ENCODE measurements around the gene SLC44A4.

Gene SLC44A4

GRCh38 chr6:31901953-31902643 lies 23.3 kb upstream of the SLC44A4 start, which contains the start of gene ZBTB12 (continued):
- TF ChIP-seq ZNF544 (tag by site-specific recombination; IDR thresholded peaks at IDR 0.05) (no peak), ZBTB11 (tag by site-specific recombination; conservative IDR thresholded peaks at IDR 0.05; ENCODE audit: low read depth) (peak; percentile 35; the same call in 1 of the 2 replicates), ZNF585B (tag by site-specific recombination; IDR thresholded peaks at IDR 0.05) (no peak), ZNF621 (tag by site-specific recombination; IDR thresholded peaks at IDR 0.05) (no peak), ZNF404 (tag by site-specific recombination; IDR thresholded peaks at IDR 0.05) (no peak), KLF16 (tag by site-specific recombination; IDR thresholded peaks at IDR 0.05) (peak; percentile 57; the same call in 1 of the 2 replicates), BCL11A (tag by site-specific recombination; IDR thresholded peaks at IDR 0.05; ENCODE audit: low read depth) (no peak), ZNF211 (tag by site-specific recombination; IDR thresholded peaks at IDR 0.05; ENCODE audit: low read depth) (no peak), ZNF555 (tag by site-specific recombination; conservative IDR thresholded peaks at IDR 0.05) (no peak), GLI4 (tag by site-specific recombination; IDR thresholded peaks at IDR 0.05) (no peak), ZNF416 (tag by site-specific recombination; IDR thresholded peaks at IDR 0.05) (no peak), ZNF561 (tag by site-specific recombination; IDR thresholded peaks at IDR 0.05; ENCODE audit: borderline replicate concordance) (peak; percentile 86; the same call in 1 of the 2 replicates), ZNF214 (tag by site-specific recombination; IDR thresholded peaks at IDR 0.05; ENCODE audit: borderline replicate concordance) (no peak), TSHZ1 (tag by site-specific recombination; IDR thresholded peaks at IDR 0.05; ENCODE audit: borderline replicate concordance) (no peak), CTCF (tag by site-specific recombination; IDR thresholded peaks at IDR 0.05) (peak; percentile 57; the same call in 1 of the 2 replicates), ZSCAN30 (tag by site-specific recombination; IDR thresholded peaks at IDR 0.05) (peak; percentile 90), ZNF660 (tag by site-specific recombination; IDR thresholded peaks at IDR 0.05) (peak; percentile 88), ZNF155 (tag by site-specific recombination; IDR thresholded peaks at IDR 0.05) (no peak), ZNF610 (tag by site-specific recombination; IDR thresholded peaks at IDR 0.05; ENCODE audit: borderline replicate concordance) (peak; percentile 61; the same call in 1 of the 2 replicates), ZBTB26 (tag by site-specific recombination; optimal IDR thresholded peaks at IDR 0.05) (peak; percentile 86), ZNF112 (tag by site-specific recombination; IDR thresholded peaks at IDR 0.05) (no peak), ZNF391 (tag by site-specific recombination; IDR thresholded peaks at IDR 0.05; ENCODE audit: borderline replicate concordance, low read depth) (no peak), ZXDB (tag by site-specific recombination; IDR thresholded peaks at IDR 0.05) (peak; percentile 59), ZNF558 (tag by site-specific recombination; IDR thresholded peaks at IDR 0.05) (peak; percentile 27; the same call in 1 of the 2 replicates), ZNF19 (tag by site-specific recombination; IDR thresholded peaks at IDR 0.05; ENCODE audit: low read depth) (no peak), ZNF658 (tag by site-specific recombination; IDR thresholded peaks at IDR 0.05) (no peak), TCF7L2 (IDR thresholded peaks at IDR 0.05; ENCODE audit: borderline replicate concordance, low read depth, low read length) (no peak), AEBP2 (tag by site-specific recombination; IDR thresholded peaks at IDR 0.05; ENCODE audit: borderline replicate concordance) (no peak), ZNF132 (tag by site-specific recombination; IDR thresholded peaks at IDR 0.05; ENCODE audit: borderline replicate concordance) (no peak)
